ENCODE data around the gene KLHL24. TPM values are rescaled to one million over a fixed set of nuclear protein-coding genes. Genes with fewer than 3 reads are reported as not detected.

Gene KLHL24
- total and polyA plus RNA-seq, 2 of the 4 experiments (the other 2 are of a cell fraction), result 5.7 to 25.6 TPM

GRCh38 chr3:183650554-183650953, 15.1 kb downstream of the KLHL24 start:
- no peak overlapping the region for H3K23ac ChIP-seq (ENCODE audit: low read depth, low read length)
- H2AK9ac ChIP-seq (replicated peaks; ENCODE audit: low read depth, low read length, poor library complexity), result no peak overlapping the region
- peaks cover 25% of the 10 kb centered on the region for H3K9me3 ChIP-seq (ENCODE audit: control insufficient read depth, insufficient read depth, low read length)
- ChIA-PET CTCF (interaction anchor here (0.6 kb wide), 2 partner anchors 55 to 500 kb away, joined by 3 read pairs; no protein-coding TSS in a partner anchor), POLR2A (ENCODE audit: unreplicated experiment) (no interaction called here)
- dilution Hi-C loops (cut with HindIII; ENCODE audit: low sequenced_read_pairs, unreplicated experiment), result no loop called here
- H3K18ac ChIP-seq (ENCODE audit: low read depth, low read length), result no peak overlapping the region
- no peak overlapping the region for H4K5ac ChIP-seq (ENCODE audit: low read depth, low read length)
- H3K9me1 ChIP-seq (ENCODE audit: insufficient read depth, low read length), result no peaks in the 10 kb centered on the region
- no peak overlapping the region for H4K91ac ChIP-seq (ENCODE audit: insufficient read depth, low read depth, low read length)
- no peak overlapping the region for H3K27ac ChIP-seq (ENCODE audit: insufficient read depth, low read length)
- TF ChIP-seq, protein P1, sequence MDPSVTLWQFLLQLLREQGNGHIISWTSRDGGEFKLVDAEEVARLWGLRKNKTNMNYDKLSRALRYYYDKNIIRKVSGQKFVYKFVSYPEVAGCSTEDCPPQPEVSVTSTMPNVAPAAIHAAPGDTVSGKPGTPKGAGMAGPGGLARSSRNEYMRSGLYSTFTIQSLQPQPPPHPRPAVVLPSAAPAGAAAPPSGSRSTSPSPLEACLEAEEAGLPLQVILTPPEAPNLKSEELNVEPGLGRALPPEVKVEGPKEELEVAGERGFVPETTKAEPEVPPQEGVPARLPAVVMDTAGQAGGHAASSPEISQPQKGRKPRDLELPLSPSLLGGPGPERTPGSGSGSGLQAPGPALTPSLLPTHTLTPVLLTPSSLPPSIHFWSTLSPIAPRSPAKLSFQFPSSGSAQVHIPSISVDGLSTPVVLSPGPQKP (IDR thresholded peaks at IDR 0.05; ENCODE audit: borderline replicate concordance, low read depth, low read length), result no peak
- no peak for TF ChIP-seq CTCF (conservative IDR thresholded peaks at IDR 0.05; ENCODE audit: low read depth, low read length)
- TF ChIP-seq SMC3 (IDR thresholded peaks at IDR 0.05; ENCODE audit: low read depth, low read length), result no peak
- no peak for TF ChIP-seq RAD21 (IDR thresholded peaks at IDR 0.05; ENCODE audit: low read length)
- TF ChIP-seq FOS (IDR thresholded peaks at IDR 0.05; ENCODE audit: low read depth, low read length), result no peak
- no peak for TF ChIP-seq USF2 (IDR thresholded peaks at IDR 0.05; ENCODE audit: low read depth, low read length)
- no peak for TF ChIP-seq CEBPB (IDR thresholded peaks at IDR 0.05; ENCODE audit: low read depth, low read length)
- TF ChIP-seq MAFK (IDR thresholded peaks at IDR 0.05; ENCODE audit: low read depth, low read length), result no peak
- TF ChIP-seq BHLHE40 (IDR thresholded peaks at IDR 0.05; ENCODE audit: low read depth, low read length), result no peak
- no peak overlapping the region for H4K8ac ChIP-seq (ENCODE audit: low read depth in 2 of 2, low read length in 2 of 2)
- no peak overlapping the region for H3K9ac ChIP-seq (ENCODE audit: low read depth, low read length)
- H2AFZ ChIP-seq (replicated peaks; ENCODE audit: low read length, poor library complexity), result no peak overlapping the region
- no peak overlapping the region for H3K4ac ChIP-seq (ENCODE audit: low read depth, low read length)
- H3K36me3 ChIP-seq (ENCODE audit: control insufficient read depth, insufficient read depth, low read length), result peaks cover 22% of the 10 kb centered on the region
- in situ Hi-C loops (cut with MboI; ENCODE audit: low sequenced_read_pairs), result no loop called here
- H2BK120ac ChIP-seq (ENCODE audit: low read depth, low read length), result no peak overlapping the region
- H3K4me2 ChIP-seq (ENCODE audit: low read depth, low read length), result no peak overlapping the region
- H2AK5ac ChIP-seq (ENCODE audit: low read depth, low read length), result no peak overlapping the region
- H3K4me3 ChIP-seq (ENCODE audit: insufficient read depth, low read depth, low read length), result no peak overlapping the region
- no peaks in the 10 kb centered on the region for H3K79me1 ChIP-seq (ENCODE audit: low read depth in 1 of 2, low read length in 2 of 2)
- H2BK20ac ChIP-seq (ENCODE audit: low read depth, low read length), result no peak overlapping the region
- no peak overlapping the region for H3K56ac ChIP-seq (ENCODE audit: extremely low read depth, insufficient read depth, low read length)
- H2BK5ac ChIP-seq (ENCODE audit: low read depth, low read length, poor library complexity, severe bottlenecking), result no peak overlapping the region
- H3K27me3 ChIP-seq (ENCODE audit: control insufficient read depth, insufficient read depth, low read length), result no peaks in the 10 kb centered on the region
- no peak overlapping the region for H3K14ac ChIP-seq (replicated peaks; ENCODE audit: low read depth, low read length)
- ATAC-seq (ENCODE audit: low read depth), result peak; percentile 48
- H3K4me1 ChIP-seq (ENCODE audit: control insufficient read depth, insufficient read depth, low read length), result no peaks in the 10 kb centered on the region
- no peaks in the 10 kb centered on the region for H4K20me1 ChIP-seq (ENCODE audit: insufficient read depth, low read length)
- DNase-seq, result peak; percentile 78
- BruUV-seq (replicated peaks), result TSS peak; percentile 85
- intact Hi-C loops (cut with micrococcal nuclease), result no loop called here
- 80% methylated on average over 1 of the region's 4 CpGs; no CpG with 5 or more reads in 1 of the 2 experiments for WGBS, 2 experiments (ENCODE audit: extremely low coverage in 2 of 2, insufficient read length in 1 of 2)
- no peak overlapping the region for H2BK15ac ChIP-seq (ENCODE audit: low read depth, low read length)
